Measurements from ENCODE around the gene TMTC1.

TMTC1 gene

DNA sequence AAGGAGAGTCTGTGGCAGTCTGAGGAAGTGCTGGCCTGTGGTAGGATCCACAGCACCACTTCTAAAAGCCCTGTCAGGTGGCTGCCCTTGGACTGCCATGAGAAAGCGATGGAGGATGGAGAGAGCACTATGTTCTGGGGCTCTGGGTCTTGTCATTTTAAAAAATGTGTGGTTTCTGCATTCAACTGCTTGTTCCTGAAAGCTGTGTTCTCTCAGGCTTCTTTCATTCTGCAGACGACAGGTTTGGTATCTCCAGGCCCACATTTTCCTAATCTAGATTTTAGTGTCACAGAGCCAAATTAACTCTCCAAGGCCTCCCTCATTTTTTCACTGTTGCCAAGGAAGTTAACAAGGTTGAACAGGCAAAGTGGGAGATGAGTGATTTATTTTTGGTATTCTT is 296.8 kb downstream of the TMTC1 start:
- H3K4me3 ChIP-seq (ENCODE audit: low read depth, low read length): no peak overlapping the region
- TF ChIP-seq CTCF (IDR thresholded peaks at IDR 0.05; ENCODE audit: borderline replicate concordance, insufficient read depth, low read depth, low read length): no peak

- TF ChIP-seq CTCF (IDR thresholded peaks at IDR 0.05; ENCODE audit: borderline replicate concordance, insufficient read depth, low read depth, low read length): no peak
- H3K4me3 ChIP-seq (ENCODE audit: low read depth, low read length): no peak overlapping the region
Measured at GRCh38 chr12:29463198-29463597, 320.5 kb downstream of the TMTC1 start.

DNA sequence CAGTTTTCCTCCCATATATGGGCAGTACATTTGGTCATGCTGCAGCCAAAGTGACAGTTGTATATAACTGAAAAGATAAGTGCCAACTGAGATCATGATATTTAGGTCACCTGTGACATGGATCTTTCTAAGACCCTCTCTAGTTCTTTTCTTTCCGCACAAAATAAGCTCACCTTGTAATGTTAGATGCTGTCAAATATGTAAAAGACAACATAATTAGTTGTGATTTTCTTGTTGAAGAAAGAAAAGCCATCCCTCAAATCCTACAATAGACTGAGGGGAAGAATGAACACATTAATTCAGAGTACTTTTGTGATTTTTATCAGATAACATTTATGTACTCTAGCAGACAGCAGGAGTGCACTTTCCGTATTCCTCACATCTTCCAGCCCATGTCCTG is 323.7 kb downstream of the TMTC1 start:
- H3K4me3 ChIP-seq (ENCODE audit: low read depth, low read length): no peak overlapping the region

DNA sequence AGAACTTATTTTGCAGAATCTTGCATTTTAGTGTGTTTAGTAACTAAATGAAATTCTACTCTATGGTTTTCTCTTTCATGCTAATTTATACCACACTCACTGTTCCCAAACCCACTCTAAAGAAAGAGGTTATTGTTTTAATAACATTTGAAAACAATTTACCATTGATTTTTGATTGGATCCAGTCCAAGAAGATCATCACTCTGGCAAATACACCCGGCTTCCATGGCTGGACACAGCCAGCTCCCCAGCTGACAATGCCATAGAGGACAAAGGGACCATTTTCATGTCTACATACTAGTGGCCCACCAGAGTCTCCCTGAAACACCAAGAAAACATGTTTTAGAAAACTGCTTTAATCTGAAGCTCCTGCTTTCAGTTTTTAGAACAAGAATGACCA is 328.7 kb downstream of the TMTC1 start:
- no peak overlapping the region for H3K4me3 ChIP-seq (ENCODE audit: low read depth, low read length)
- no peak for TF ChIP-seq CTCF (IDR thresholded peaks at IDR 0.05; ENCODE audit: borderline replicate concordance, insufficient read depth, low read depth, low read length)

More for the DNA sequence above, 323.7 kb downstream of the TMTC1 start:
- TF ChIP-seq CTCF (IDR thresholded peaks at IDR 0.05; ENCODE audit: borderline replicate concordance, insufficient read depth, low read depth, low read length): no peak

DNA sequence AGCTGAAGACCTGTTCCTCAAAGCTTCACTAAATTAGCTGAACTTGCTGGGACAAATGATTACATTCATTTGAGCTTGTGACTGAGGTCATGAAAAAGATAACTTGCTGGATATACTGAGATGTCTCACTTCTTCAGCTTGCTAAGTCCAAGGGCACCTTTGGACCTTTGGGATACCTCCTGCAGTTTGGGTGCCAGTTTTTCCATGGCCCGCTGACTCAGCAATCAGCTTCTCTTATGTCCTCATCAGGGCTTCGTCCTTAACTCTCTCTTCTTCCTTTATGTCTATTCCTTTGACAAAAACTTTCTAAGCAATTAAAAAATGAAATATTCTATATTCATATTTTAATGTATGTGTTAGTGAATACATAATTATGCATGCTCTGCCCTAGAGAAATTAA is 331.9 kb downstream of the TMTC1 start:
- no peak for TF ChIP-seq CTCF (IDR thresholded peaks at IDR 0.05; ENCODE audit: borderline replicate concordance, insufficient read depth, low read depth, low read length)
- no peak overlapping the region for H3K4me3 ChIP-seq (ENCODE audit: low read depth, low read length)
